ENCODE results near the gene NAGPA.

DNA sequence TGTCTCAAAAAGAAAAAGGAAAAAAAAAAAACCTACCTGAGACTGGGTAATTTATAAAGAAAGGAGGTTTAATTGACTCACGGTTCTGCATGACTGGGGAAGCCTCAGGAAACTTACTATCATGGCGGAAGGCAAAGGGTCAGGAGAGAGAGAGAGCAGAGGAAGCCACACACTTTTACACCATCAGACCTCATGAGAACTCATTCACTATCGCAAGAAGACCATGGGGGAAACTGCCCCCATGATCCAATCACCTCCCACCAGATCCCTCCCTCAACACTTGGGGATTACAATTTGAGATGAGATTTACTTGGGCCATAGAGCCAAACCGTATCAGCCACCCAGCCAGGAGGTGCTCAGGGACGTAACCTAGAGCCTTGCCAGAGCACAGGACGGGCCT is 20.8 kb downstream of the NAGPA start:
- TF ChIP-seq CTCF (IDR thresholded peaks at IDR 0.05) = no peak
- TF ChIP-seq POLR2A (IDR thresholded peaks at IDR 0.05) = no peak

All from esophagus squamous epithelium (tissue), 4 donors.